GM12872 (cell line): ENCODE data around the gene JUP.

Source experiments
- TF ChIP-seq, protein P1 (sequence below): IDR thresholded peaks from 3 replicates; pipeline ENCODE4 v1.5.1; 2011; ENCODE audit warnings: low read depth, mild to moderate bottlenecking, low read length, moderate library complexity; ENCODE audit not compliant: insufficient read depth

The JUP gene

DNA sequence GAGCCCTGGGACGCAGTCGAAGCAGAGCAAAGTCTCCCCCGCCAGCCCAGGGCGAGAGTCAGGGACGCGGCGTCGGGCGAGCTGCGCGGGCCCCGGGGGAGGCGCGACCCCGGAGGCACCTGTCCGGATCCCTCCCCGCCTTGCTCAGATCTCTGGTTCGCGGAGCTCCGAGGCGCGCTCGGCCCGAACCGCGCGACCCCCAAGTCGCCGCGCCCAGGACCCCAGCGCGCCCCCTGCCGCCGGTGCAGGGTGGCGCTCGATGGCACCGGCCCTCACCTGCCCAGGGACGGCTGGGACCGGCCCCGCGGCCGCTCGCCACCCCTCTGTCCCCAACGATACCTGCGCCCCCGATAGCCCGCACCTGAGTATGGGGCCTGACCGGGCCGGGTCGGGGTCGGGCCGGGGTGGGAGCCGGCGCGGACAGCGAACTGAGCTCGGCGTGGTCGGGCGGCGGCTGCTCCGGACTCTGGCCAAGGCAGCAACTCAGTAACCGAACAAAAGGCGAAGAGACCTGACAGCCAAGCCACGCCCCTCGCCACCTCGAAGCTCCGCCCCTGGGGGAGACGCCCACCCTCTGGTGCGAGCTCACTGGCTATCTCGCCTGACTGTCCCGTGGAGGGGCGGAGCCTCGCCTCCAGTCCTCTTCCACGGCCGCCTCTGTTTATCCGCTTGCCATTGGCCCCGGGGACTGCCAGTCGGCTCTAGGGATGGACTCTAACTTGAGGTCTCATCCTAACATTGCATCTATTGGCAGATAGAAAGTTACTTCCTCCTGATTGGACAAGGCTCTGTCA, at the start of gene JUP:
Gene JUP, minus strand, starts transcription at position 485 of the 794 bp plus-strand sequence. CDS start 14,857 bp downstream, outside the sequence.
- TF ChIP-seq, protein P1, sequence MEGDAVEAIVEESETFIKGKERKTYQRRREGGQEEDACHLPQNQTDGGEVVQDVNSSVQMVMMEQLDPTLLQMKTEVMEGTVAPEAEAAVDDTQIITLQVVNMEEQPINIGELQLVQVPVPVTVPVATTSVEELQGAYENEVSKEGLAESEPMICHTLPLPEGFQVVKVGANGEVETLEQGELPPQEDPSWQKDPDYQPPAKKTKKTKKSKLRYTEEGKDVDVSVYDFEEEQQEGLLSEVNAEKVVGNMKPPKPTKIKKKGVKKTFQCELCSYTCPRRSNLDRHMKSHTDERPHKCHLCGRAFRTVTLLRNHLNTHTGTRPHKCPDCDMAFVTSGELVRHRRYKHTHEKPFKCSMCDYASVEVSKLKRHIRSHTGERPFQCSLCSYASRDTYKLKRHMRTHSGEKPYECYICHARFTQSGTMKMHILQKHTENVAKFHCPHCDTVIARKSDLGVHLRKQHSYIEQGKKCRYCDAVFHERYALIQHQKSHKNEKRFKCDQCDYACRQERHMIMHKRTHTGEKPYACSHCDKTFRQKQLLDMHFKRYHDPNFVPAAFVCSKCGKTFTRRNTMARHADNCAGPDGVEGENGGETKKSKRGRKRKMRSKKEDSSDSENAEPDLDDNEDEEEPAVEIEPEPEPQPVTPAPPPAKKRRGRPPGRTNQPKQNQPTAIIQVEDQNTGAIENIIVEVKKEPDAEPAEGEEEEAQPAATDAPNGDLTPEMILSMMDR, result peak; percentile 30; the same call in 1 of the 3 replicates

DNA sequence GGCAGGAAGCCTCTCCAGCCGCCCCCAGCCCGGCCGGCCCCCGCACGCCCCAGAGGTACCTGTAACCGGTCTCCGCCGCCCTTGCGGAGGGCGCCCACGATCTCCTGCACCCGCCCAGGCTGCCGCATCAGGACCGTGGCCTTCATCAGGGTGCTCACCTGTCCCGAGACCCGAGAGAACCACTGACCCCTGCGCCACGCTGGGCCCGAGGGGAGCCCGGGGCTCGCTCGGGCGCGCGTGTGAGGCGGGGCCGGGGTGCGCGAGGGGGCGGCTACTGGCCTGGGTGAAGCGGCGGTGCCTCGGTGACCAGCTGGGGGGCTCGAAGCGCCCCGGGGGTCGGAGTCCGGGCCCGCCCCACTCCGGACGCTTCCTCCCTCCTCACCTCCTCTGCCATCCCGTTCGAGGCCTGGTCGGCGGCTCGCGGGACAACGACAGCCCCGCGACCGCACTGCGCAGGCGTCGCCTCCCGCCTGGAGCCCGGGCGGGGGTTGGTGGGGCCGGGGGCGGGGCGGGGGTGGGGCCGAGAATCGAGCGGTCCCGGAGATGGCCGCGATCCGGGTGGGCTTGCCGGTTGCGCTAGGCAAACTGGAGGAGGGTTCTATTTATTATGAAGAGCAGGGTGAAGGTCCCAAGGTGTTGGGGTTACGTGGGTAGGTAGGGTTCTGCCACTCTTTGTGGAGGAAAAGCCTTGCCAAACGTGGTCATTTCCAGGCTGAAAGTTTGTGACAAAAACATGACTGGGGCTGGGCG, 49.5 kb upstream of the JUP start, which contains the start of gene NT5C3B:
Gene NT5C3B, minus strand, starts transcription at position 433 of the 750 bp plus-strand sequence. Its CDS starts 39 bp downstream, at position 394.
- TF ChIP-seq, protein P1, result no peak

DNA sequence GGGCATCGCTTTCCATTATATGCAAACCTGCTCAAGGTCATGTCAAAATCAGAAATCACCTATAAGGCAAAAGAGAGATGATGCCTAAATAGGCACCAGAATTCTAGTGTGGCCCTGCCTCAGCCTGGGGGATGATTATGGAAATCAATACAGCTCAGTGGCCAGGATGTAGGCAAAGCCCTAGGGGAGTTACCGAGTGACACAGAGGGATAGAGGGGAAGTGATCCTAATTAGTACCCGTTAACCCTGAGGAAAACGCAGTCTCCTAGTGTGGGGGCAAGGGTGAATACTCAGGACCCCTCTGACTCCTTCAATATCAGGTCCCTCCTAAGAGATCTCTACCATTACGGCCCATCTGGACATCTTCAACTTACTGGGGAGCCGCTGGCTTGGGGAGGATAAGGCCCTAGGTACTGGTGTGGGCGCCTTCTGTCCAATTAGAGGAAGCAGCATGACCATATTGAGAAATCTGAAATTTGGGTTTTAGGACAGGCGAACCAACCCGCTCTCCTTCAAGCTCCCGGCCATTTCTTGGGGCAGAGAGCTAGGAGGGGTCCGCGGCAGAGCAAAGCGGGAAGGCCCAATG, 48.8 kb upstream of the JUP start:
- TF ChIP-seq, protein P1, result no peak

DNA sequence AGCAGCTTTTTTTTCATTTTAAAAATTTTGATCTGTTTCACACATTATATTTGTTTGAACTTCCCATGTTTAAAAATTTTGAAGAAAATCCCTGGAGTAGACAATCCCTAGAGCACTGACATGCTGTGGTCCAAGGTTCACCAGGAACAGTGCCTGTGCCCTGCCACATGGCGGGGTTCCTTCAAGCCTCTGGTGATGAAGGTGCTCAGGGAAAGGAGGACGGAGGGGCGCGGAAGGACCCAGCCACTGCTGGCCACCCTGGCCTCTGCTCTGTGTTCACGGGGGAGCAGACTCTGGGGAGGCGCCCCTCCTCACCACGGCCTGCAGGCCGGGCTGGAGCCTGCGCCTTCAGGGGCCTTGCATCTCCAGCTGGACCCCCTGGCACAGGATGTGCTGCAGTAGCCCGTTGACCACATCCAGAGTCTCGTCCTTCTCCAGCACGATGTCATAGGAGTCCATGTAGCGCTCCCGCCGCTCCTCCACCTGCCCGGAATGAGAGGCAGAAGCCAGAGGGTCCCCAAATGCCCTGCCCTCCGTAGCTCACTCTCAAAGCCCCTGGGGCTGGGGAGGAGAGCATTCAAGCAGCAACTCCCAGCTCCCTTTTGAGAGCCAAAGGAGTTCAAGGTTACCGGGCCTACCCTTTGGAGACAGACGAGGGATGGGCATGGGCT, 38.8 kb upstream of the JUP start:
- TF ChIP-seq, protein P1, result no peak

DNA sequence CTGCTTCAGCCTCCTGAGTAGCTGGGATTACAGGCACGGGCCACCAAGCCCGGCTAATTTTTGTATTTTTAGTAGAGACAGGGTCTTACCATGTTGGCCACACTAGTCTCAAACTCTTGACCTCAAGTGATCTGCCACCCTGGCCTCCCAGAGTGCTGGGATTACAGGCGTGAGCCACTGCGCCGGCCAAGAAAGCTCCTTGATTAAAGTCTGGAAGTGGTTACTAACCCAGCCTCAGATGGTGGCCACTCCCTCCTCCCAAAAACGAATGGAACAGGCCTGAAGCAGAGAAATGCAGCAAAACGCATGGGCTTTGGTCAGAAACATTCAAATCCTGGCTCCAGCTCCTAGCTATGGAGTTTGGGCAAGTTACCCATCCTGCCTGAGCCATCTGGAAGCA, 37.6 kb upstream of the JUP start:
- TF ChIP-seq, protein P1, result no peak

DNA sequence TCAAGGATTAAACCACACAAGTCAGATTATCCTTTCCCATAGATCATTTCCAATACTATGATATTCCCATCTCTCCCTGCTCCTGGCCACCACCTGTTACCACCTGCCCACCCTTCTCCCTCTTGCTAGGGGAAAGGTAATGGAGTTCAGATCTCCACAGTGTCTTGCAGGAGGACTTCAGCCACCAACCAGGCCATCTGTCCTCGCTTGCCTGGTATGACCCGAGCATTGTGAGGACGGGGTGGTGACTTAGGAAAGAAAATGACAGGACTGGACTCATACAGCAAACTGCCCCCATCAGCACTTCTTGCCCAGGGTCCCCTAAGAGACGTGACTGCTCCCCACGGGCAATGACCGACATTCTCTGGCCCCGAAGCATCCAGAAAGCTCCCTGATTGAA, 37.1 kb upstream of the JUP start:
- TF ChIP-seq, protein P1, result no peak

DNA sequence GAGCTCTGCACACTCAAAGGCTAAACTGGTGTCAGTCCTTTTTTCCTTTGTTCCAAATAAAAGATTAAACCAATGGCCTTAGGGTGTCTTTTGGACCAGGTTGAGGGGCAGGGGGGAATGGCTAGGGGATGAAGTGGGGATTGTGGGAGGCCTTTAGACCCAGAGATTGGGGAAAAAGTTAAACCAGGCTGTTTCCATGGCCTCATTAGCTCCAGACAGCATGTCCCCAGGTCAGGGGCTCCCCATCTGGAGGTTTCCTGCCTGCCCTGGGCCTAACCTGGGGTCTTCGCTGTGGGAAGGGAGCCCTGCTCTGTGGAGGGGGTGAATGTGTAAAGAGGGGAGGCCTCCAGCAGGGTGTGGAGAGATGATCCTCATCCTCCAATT, 36.6 kb upstream of the JUP start:
- TF ChIP-seq, protein P1, result no peak
